BLaER1 treated with 17β-estradiol and CSF1 and Interleukin-3, amounts not matched to agents 10 nM and 100 nM (cell line): ENCODE results near the gene SELENOO.

Experiments
- H3K27ac ChIP-seq, 11 experiments: shearing (Covaris generic); formaldehyde crosslinking; 2 replicates each; pipeline ENCODE4 v1.8.1; 2022
- H3K27me3 ChIP-seq, 11 experiments: shearing (Covaris generic); formaldehyde crosslinking; 2 replicates each; pipeline ENCODE4 v1.8.1; 2022
- H3K36me3 ChIP-seq, 11 experiments: shearing (Covaris generic); formaldehyde crosslinking; 2 replicates each; pipeline ENCODE4 v1.8.1; 2022
- H3K4me1 ChIP-seq, 10 experiments: shearing (Covaris generic); formaldehyde crosslinking; 2 replicates each; pipeline ENCODE4 v1.8.1; 2022
- H3K4me2 ChIP-seq, 11 experiments: shearing (Covaris generic); formaldehyde crosslinking; 2 replicates each; pipeline ENCODE4 v1.8.1; 2022
- H3K4me3 ChIP-seq, 10 experiments: shearing (Covaris generic); formaldehyde crosslinking; 2 replicates each; pipeline ENCODE4 v1.8.1; 2022
- H3K9ac ChIP-seq, 11 experiments: shearing (Covaris generic); formaldehyde crosslinking; 2 replicates each; pipeline ENCODE4 v1.8.1; 2022
- H3K9me3 ChIP-seq, 11 experiments: shearing (Covaris generic); formaldehyde crosslinking; replicated peaks in 1 of 11; 2 replicates each; pipeline ENCODE4 v1.8.1; 2022
- H4K20me1 ChIP-seq, 11 experiments: shearing (Covaris generic); formaldehyde crosslinking; 2 replicates each; pipeline ENCODE4 v1.8.1; 2022
- Cebpa-rat ChIP-seq, 11 experiments: shearing (Covaris generic); IDR thresholded peaks; 2 replicates each; pipeline ENCODE4 v1.8.1; 2022

The SELENOO gene

DNA sequence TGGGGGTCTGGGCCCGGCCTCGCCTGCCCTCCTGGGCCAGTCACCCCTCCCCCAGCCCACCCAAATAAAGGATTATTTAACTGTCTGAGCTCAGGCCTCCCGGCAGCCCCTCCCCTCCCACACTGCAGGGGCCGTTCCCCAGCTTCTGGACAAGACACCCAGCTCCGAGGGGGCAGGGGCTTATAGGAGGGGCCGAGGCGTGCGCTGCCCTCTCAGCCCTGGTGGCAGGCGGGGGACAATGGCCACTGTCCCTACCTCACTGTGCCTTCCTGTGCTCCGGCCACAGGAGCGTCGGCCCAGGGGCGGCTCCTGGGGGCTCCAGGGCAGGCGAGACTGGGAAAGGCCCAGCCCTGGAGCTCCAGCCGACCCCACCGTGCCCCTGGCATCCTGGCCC is 2.2 kb upstream of the SELENOO start:
- TF ChIP-seq Cebpa-rat (IDR thresholded peaks at IDR 0.05): no peak
- peak overlapping the region in 1 of 10 experiments; percentile 26; a peak in 2 of 20 replicates for H3K4me3 ChIP-seq
- H3K27me3 ChIP-seq: peaks cover 0 to 27% (median 0%) of the 10 kb centered on the region in 11 experiments; a peak in 6 of 22 replicates
- H3K4me2 ChIP-seq: peak overlapping the region in 9 of 11 experiments; percentile 95 to 100 (median 99); a peak in 17 of 22 replicates
- peaks cover 45 to 89% (median 80%) of the 10 kb centered on the region in 10 experiments for H3K4me1 ChIP-seq
- peaks cover 0 to 7% (median 0%) of the 10 kb centered on the region in 11 experiments; a peak in 5 of 22 replicates for H3K9me3 ChIP-seq
- peaks cover 55 to 94% (median 86%) of the 10 kb centered on the region in 11 experiments; a peak in 21 of 22 replicates for H4K20me1 ChIP-seq
- H3K36me3 ChIP-seq: peaks cover 41 to 67% (median 56%) of the 10 kb centered on the region in 11 experiments
- H3K9ac ChIP-seq: peak overlapping the region in 4 of 11 experiments; percentile 94 to 95 (median 94); a peak in 8 of 22 replicates
- H3K27ac ChIP-seq: peak overlapping the region in 3 of 11 experiments; percentile 43 to 92 (median 90); a peak in 6 of 22 replicates

DNA sequence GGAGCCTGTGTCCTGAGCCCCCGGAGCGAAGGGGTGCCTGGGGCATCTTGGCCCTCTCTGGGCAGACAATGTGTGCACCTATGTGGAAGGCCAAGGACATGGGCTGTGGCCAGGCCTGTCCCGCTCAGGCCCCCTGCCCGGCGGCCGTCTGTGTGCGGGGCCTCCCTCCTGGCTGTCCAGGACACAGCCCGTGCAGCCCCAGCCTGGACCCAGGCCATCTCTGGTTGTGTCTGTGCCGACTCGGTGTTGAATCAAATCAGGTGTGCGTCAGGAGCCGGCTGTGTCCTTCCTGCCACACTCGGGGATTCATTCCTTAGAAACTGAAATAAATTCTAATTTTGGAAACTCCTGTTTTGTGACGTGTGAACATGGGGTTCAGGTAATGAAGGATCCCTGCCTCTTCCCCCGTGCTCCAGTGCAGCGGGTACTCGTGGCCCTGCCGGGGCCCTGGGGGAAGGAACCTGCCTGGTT is 1.5 kb upstream of the SELENOO start:
- Histone ChIP-seq H3K9me3 (peaks cover 0 to 7% (median 0%) of the 10 kb centered on the region in 11 experiments; a peak in 5 of 22 replicates), H4K20me1 (peaks cover 56 to 94% (median 83%) of the 10 kb centered on the region in 11 experiments; a peak in 21 of 22 replicates), H3K4me1 (peaks cover 45 to 89% (median 80%) of the 10 kb centered on the region in 10 experiments), H3K27ac (peak overlapping the region in 4 of 11 experiments; percentile 82 to 92 (median 86); a peak in 6 of 22 replicates), H3K4me3 (peak overlapping the region in 8 of 10 experiments; percentile 92 to 97 (median 95); a peak in 11 of 20 replicates), H3K27me3 (peaks cover 0 to 22% (median 0%) of the 10 kb centered on the region in 11 experiments; a peak in 6 of 22 replicates), H3K9ac (peak overlapping the region in 7 of 11 experiments; percentile 79 to 95 (median 94); a peak in 14 of 22 replicates), H3K4me2 (peak overlapping the region; percentile 95 to 100 (median 98)), H3K36me3 (peaks cover 38 to 66% (median 54%) of the 10 kb centered on the region in 11 experiments)
- TF ChIP-seq Cebpa-rat (IDR thresholded peaks at IDR 0.05): no peak

DNA sequence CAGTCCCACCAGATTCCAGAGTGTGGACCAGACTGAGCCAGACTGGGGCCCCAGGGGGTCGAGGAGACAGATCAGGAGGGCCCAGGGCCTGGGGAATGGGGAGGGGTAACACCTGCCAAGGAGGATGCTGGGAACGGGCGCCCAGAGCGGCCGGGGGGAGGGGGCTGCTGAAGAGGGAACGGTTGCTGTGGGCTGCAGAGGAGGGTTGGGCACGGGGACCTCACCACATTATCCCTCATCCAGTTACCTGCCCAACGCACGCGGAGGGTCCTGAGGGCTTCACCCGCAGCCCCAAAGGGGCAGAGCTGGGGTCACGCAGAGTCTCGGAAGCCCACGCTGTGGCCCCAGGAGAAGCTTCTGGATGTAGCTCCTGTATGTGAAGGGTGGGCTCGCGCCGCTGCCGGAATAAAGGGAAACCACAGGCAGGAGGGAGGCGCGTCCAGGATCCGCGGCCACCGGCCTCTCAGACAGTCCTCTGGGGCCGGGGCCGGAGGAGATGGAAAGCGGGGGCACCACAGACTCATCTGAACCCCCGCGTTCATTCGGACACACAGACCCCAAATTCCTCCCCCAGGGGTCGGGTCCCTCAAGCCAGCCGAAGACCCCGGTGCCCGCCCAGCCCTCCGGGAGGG is 866 bp upstream of the SELENOO start:
- TF ChIP-seq Cebpa-rat (IDR thresholded peaks at IDR 0.05): no peak
- H4K20me1 ChIP-seq: peaks cover 61 to 94% (median 83%) of the 10 kb centered on the region in 11 experiments; a peak in 21 of 22 replicates
- peak overlapping the region; percentile 95 to 100 (median 98) for H3K4me2 ChIP-seq
- peak overlapping the region; percentile 79 to 95 (median 94) for H3K9ac ChIP-seq
- H3K9me3 ChIP-seq: peaks cover 0 to 7% (median 0%) of the 10 kb centered on the region in 11 experiments; a peak in 5 of 22 replicates
- peaks cover 36 to 66% (median 50%) of the 10 kb centered on the region in 11 experiments for H3K36me3 ChIP-seq
- peak overlapping the region; percentile 92 to 99 (median 95) for H3K4me3 ChIP-seq
- H3K27ac ChIP-seq: peak overlapping the region; percentile 58 to 92 (median 82)
- H3K27me3 ChIP-seq: peaks cover 0 to 15% (median 0%) of the 10 kb centered on the region in 11 experiments; a peak in 6 of 22 replicates
- peaks cover 45 to 89% (median 80%) of the 10 kb centered on the region in 10 experiments for H3K4me1 ChIP-seq

DNA sequence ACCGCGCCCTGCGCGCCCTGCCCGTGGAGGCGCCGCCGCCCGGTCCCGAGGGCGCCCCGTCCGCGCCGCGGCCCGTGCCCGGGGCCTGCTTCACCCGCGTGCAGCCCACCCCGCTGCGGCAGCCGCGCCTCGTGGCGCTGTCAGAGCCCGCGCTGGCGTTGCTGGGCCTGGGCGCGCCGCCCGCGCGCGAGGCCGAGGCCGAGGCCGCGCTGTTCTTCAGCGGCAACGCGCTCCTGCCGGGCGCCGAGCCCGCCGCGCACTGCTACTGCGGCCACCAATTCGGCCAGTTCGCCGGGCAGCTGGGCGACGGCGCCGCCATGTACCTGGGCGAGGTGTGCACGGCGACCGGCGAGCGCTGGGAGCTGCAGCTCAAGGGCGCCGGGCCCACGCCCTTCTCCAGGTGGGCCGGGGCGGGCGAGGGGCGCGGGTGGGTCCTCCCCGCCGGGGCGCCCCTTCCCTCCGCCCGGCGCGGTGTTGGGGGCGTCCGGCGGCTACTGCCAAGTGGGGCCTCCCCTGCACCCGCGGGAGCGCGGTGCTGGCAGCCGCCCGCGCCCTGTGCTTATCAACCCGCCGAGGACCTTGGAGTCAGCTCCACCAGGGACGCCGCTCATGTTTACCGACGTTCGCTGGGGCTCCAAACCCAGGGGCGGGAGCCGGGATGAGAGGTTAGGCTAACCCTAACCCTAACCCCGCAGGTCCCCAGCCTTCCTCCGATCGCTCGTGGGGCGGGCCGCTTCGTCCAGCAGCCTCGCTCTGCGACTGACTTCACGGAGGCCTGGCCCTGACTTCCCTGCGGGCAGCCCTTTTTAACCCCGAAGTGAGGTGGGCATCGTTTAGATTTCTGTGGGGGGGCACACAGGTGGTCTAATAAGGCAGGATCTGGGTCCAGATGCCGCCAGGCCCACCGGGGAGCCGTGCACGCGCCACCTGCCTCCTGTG is 649 bp downstream of the SELENOO start:
- H3K4me3 ChIP-seq: peak overlapping the region; percentile 92 to 99 (median 95)
- H3K9ac ChIP-seq: peak overlapping the region; percentile 87 to 95 (median 94)
- peaks cover 34 to 67% (median 49%) of the 10 kb centered on the region in 11 experiments for H3K36me3 ChIP-seq
- H4K20me1 ChIP-seq: peaks cover 67 to 94% (median 83%) of the 10 kb centered on the region in 11 experiments; a peak in 21 of 22 replicates
- peak overlapping the region; percentile 71 to 92 (median 88) for H3K27ac ChIP-seq
- no peak for TF ChIP-seq Cebpa-rat (IDR thresholded peaks at IDR 0.05)
- peak overlapping the region; percentile 90 to 100 (median 99) for H3K4me2 ChIP-seq
- peaks cover 47 to 89% (median 80%) of the 10 kb centered on the region in 10 experiments for H3K4me1 ChIP-seq
- peaks cover 0 to 7% (median 0%) of the 10 kb centered on the region in 11 experiments; a peak in 6 of 22 replicates for H3K27me3 ChIP-seq
- peaks cover 0 to 7% (median 0%) of the 10 kb centered on the region in 11 experiments; a peak in 5 of 22 replicates for H3K9me3 ChIP-seq

DNA sequence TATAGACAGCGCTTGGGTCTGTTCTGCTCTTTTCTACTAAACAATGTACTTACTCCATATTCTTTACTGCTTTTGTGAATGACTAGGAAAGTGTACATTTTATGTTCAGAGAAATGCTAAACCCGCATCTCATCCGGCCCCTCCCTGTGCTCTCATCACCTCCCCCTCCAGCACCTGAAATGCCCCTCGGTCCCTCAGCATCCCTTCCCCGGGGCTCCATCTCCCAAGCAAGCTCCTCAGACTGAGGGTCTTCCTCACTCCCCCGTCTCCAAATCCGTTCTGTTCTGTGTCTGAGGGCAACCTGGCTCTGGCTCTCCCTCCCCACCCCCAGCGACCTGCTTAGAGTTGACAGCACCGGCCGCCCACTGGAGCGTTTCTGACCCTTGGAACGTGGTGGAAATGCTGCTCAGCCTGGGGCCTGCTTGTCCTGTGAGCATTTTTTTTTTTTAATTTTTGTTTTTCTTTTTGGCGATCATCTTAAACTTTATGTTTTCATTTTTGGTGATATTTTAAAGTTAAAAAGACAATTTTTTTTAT is 1.4 kb downstream of the SELENOO start:
- Histone ChIP-seq H3K9ac (peak overlapping the region; percentile 87 to 95 (median 94)), H3K27me3 (peaks cover 0 to 6% (median 0%) of the 10 kb centered on the region in 11 experiments; a peak in 3 of 22 replicates), H3K27ac (peak overlapping the region in 7 of 11 experiments; percentile 85 to 92 (median 88); a peak in 10 of 22 replicates), H3K4me3 (peak overlapping the region; percentile 92 to 99 (median 95)), H3K9me3 (peaks cover 0 to 7% (median 0%) of the 10 kb centered on the region in 11 experiments; a peak in 5 of 22 replicates), H3K4me2 (peak overlapping the region; percentile 90 to 100 (median 99)), H3K36me3 (peaks cover 33 to 67% (median 50%) of the 10 kb centered on the region in 11 experiments), H3K4me1 (peaks cover 54 to 89% (median 80%) of the 10 kb centered on the region in 10 experiments), H4K20me1 (peaks cover 70 to 94% (median 83%) of the 10 kb centered on the region in 11 experiments; a peak in 21 of 22 replicates)
- no peak for TF ChIP-seq Cebpa-rat (IDR thresholded peaks at IDR 0.05)

DNA sequence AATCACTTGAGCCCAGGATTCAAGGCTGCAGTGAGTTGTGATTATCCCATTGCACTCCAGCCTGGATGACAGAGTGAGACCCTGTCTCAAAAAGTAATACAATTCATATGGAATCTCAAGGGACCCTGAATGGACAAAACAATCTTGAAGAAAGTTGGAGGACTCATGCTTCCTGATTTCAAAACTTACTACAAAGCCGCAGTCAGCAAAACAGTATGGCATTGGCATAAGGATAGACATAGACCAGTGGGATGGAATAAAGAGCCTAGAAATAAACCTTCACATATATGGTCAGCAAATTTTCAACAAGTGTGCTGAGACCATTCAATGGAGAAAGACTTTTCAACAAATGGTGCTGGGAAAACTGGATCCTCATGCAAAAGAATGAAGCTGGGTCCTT is 2.5 kb downstream of the SELENOO start:
- H3K36me3 ChIP-seq: peaks cover 33 to 64% (median 45%) of the 10 kb centered on the region in 11 experiments
- no peak overlapping the region for H3K27ac ChIP-seq
- H4K20me1 ChIP-seq: peaks cover 77 to 94% (median 88%) of the 10 kb centered on the region in 11 experiments; a peak in 21 of 22 replicates
- H3K4me3 ChIP-seq: no peak overlapping the region
- peaks cover 0 to 7% (median 0%) of the 10 kb centered on the region in 11 experiments; a peak in 5 of 22 replicates for H3K9me3 ChIP-seq
- H3K9ac ChIP-seq: 0 out of 22 replicates have a peak overlapping the region, but pooled peaks of 1 of the 11 experiments have one; percentile 95
- peaks cover 0 to 6% (median 0%) of the 10 kb centered on the region in 11 experiments; a peak in 3 of 22 replicates for H3K27me3 ChIP-seq
- peak overlapping the region in 10 of 11 experiments; percentile 68 to 100 (median 96); a peak in 12 of 22 replicates for H3K4me2 ChIP-seq
- TF ChIP-seq Cebpa-rat (IDR thresholded peaks at IDR 0.05): no peak
- peaks cover 62 to 89% (median 83%) of the 10 kb centered on the region in 10 experiments for H3K4me1 ChIP-seq

DNA sequence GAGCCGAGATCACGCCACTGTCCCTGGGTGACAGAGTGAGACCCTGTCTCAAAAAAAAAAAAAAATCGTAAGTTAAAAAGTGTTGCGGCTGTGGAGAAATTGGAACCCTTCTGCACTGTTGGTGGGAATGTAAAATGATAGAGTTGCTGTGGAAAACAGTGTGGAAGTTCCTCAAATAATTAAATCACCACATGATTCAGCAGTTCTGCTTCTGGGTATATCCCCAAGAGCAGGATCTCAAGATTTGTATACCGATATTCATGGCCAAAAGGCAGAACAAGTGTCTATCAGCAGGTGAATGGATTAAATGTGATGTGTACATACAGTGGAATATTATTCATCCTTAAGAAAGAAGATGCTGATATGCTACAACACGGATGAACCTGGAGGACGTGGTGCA is 3.8 kb downstream of the SELENOO start:
- H3K36me3 ChIP-seq: peaks cover 25 to 61% (median 38%) of the 10 kb centered on the region in 11 experiments
- H4K20me1 ChIP-seq: peaks cover 77 to 94% (median 88%) of the 10 kb centered on the region in 11 experiments
- peak overlapping the region in 5 of 11 experiments; percentile 19 to 60 (median 51); a peak in 9 of 22 replicates for H3K27ac ChIP-seq
- TF ChIP-seq Cebpa-rat (IDR thresholded peaks at IDR 0.05): no peak
- peak overlapping the region; percentile 68 to 96 (median 82) for H3K4me2 ChIP-seq
- peaks cover 60 to 89% (median 82%) of the 10 kb centered on the region in 10 experiments for H3K4me1 ChIP-seq
- peaks cover 0 to 7% (median 0%) of the 10 kb centered on the region in 11 experiments; a peak in 5 of 22 replicates for H3K9me3 ChIP-seq
- no peak overlapping the region for H3K4me3 ChIP-seq
- peaks cover 0 to 6% (median 0%) of the 10 kb centered on the region in 11 experiments; a peak in 2 of 22 replicates for H3K27me3 ChIP-seq
- peak overlapping the region in 7 of 11 experiments; percentile 6 to 68 (median 46); a peak in 6 of 22 replicates for H3K9ac ChIP-seq
